MM.1S (cell line): ENCODE measurements around the gene RPE.

ENCODE experiments used
- DNase-seq: peaks from one replicate; pipeline ENCODE4 v3.0.0-alpha.2; 2015
- H2AFZ ChIP-seq: fragments of 300-600 bp; sonication (generic); 2 replicates; pipeline ENCODE4 v1.6.0; 2016; ENCODE audit warnings: antibody characterized with exemption, low read length
- H3F3A ChIP-seq: fragments of 300-600 bp; sonication (generic); 2 replicates; pipeline ENCODE4 v1.6.1; 2016; ENCODE audit warnings: mild to moderate bottlenecking, antibody characterized with exemption, low read length, moderate library complexity, mixed read lengths; ENCODE audit not compliant: insufficient read depth
- H3K27ac ChIP-seq: fragments of 300-600 bp; sonication (generic); 2 replicates; pipeline ENCODE4 v1.5.1; 2016; ENCODE audit warnings: mild to moderate bottlenecking, low read length
- H3K27me3 ChIP-seq: fragments of 300-600 bp; sonication (generic); replicated peaks from 2 replicates; pipeline ENCODE4 v1.6.0; 2016; ENCODE audit warnings: low read length; ENCODE audit not compliant: insufficient read depth
- H3K36me3 ChIP-seq: fragments of 300-600 bp; sonication (generic); replicated peaks from 2 replicates; pipeline ENCODE4 v1.6.1; 2016; ENCODE audit warnings: mild to moderate bottlenecking, low read length, mixed read lengths; ENCODE audit not compliant: insufficient read depth
- H3K4me1 ChIP-seq: fragments of 300-600 bp; sonication (generic); 2 replicates; pipeline ENCODE4 v1.6.1; 2016; ENCODE audit warnings: low read length, mixed read lengths
- H3K4me2 ChIP-seq: fragments of 300-600 bp; sonication (generic); 2 replicates; pipeline ENCODE4 v1.6.0; 2016; ENCODE audit warnings: low read depth, low read length
- H3K4me3 ChIP-seq: fragments of 300-600 bp; sonication (generic); 2 replicates; pipeline ENCODE4 v1.5.1; 2016; ENCODE audit warnings: low read length, mixed read lengths
- H3K79me2 ChIP-seq: fragments of 300-600 bp; sonication (generic); 2 replicates; pipeline ENCODE4 v1.6.1; 2016; ENCODE audit warnings: mixed run types, low read length, mixed read lengths
- H3K9ac ChIP-seq: fragments of 300-600 bp; sonication (generic); 2 replicates; pipeline ENCODE4 v1.6.1; 2016; ENCODE audit warnings: low read length, mixed read lengths
- H3K9me2 ChIP-seq: fragments of 300-600 bp; sonication (generic); replicated peaks from 2 replicates; pipeline ENCODE4 v1.6.1; 2016; ENCODE audit warnings: mild to moderate bottlenecking, low read length, mixed read lengths; ENCODE audit not compliant: insufficient read depth
- H3K9me3 ChIP-seq: fragments of 300-600 bp; sonication (generic); replicated peaks from 2 replicates; pipeline ENCODE4 v1.6.1; 2016; ENCODE audit warnings: mild to moderate bottlenecking, low read length, mixed read lengths; ENCODE audit not compliant: insufficient read depth
- H4K20me1 ChIP-seq: fragments of 300-600 bp; sonication (generic); 2 replicates; pipeline ENCODE4 v1.6.1; 2016; ENCODE audit warnings: mild to moderate bottlenecking, low read length, moderate library complexity, mixed read lengths; ENCODE audit not compliant: insufficient read depth
- CTCF ChIP-seq: fragments of 300-600 bp; sonication (generic); IDR thresholded peaks from 2 replicates; pipeline ENCODE4 v1.5.1; 2016; ENCODE audit warnings: antibody characterized with exemption, low read length, mixed read lengths
- EZH2 ChIP-seq: fragments of 300-600 bp; sonication (generic); optimal IDR thresholded peaks from 2 replicates; pipeline ENCODE3; 2017; ENCODE audit warnings: low read depth, mild to moderate bottlenecking, antibody characterized with exemption, low read length, mixed read lengths
- EZH2phosphoT487 ChIP-seq: fragments of 300-600 bp; sonication (generic); IDR thresholded peaks from 2 replicates; pipeline ENCODE4 v1.6.1; 2018; ENCODE audit warnings: antibody characterized with exemption, low read length

The RPE gene

GRCh38 chr2:209993968-209994367 lies 8.5 kb upstream of the RPE start:
- H3K79me2 ChIP-seq, result no peaks in the 10 kb centered on the region
- H2AFZ ChIP-seq, result no peak overlapping the region
- no peak overlapping the region for H3K9ac ChIP-seq
- H3K36me3 ChIP-seq, result no peaks in the 10 kb centered on the region
- no peaks in the 10 kb centered on the region for H3F3A ChIP-seq
- no peak overlapping the region for H3K27ac ChIP-seq
- H3K4me2 ChIP-seq, result no peak overlapping the region
- no peak for TF ChIP-seq EZH2phosphoT487
- TF ChIP-seq CTCF, result no peak
- TF ChIP-seq EZH2, result no peak
- no peaks in the 10 kb centered on the region for H4K20me1 ChIP-seq
- no peak for DNase-seq
- no peaks in the 10 kb centered on the region for H3K27me3 ChIP-seq
- no peaks in the 10 kb centered on the region for H3K9me2 ChIP-seq
- no peak overlapping the region for H3K4me3 ChIP-seq
- H3K9me3 ChIP-seq, result no peaks in the 10 kb centered on the region
- H3K4me1 ChIP-seq, result no peaks in the 10 kb centered on the region

GRCh38 chr2:209998596-209998995 lies 3.8 kb upstream of the RPE start:
- Histone ChIP-seq H2AFZ (no peak overlapping the region), H3K27me3 (no peaks in the 10 kb centered on the region), H3K27ac (no peak overlapping the region), H3K36me3 (no peaks in the 10 kb centered on the region), H3K4me2 (no peak overlapping the region), H4K20me1 (no peaks in the 10 kb centered on the region), H3K9me2 (no peaks in the 10 kb centered on the region), H3K4me1 (peaks cover 7% of the 10 kb centered on the region; the same call in 1 of the 2 replicates), H3K4me3 (no peak overlapping the region), H3K9ac (no peak overlapping the region), H3F3A (no peaks in the 10 kb centered on the region), H3K9me3 (no peaks in the 10 kb centered on the region), H3K79me2 (peaks cover 12% of the 10 kb centered on the region)
- DNase-seq, result no peak
- TF ChIP-seq EZH2phosphoT487 (no peak), EZH2 (no peak), CTCF (no peak)

GRCh38 chr2:210000464-210001324 lies 1.7 kb upstream of the RPE start:
- TF ChIP-seq CTCF, result no peak
- TF ChIP-seq EZH2phosphoT487, result no peak
- DNase-seq, result no peak
- no peaks in the 10 kb centered on the region for H3F3A ChIP-seq
- H3K9ac ChIP-seq, result no peak overlapping the region
- no peaks in the 10 kb centered on the region for H3K27me3 ChIP-seq
- no peak overlapping the region for H3K27ac ChIP-seq
- H3K4me1 ChIP-seq, result peaks cover 16% of the 10 kb centered on the region
- H3K4me3 ChIP-seq, result no peak overlapping the region
- peaks cover 9% of the 10 kb centered on the region; the same call in 1 of the 2 replicates for H4K20me1 ChIP-seq
- H3K79me2 ChIP-seq, result peaks cover 33% of the 10 kb centered on the region
- no peak overlapping the region for H3K4me2 ChIP-seq
- H3K9me2 ChIP-seq, result no peaks in the 10 kb centered on the region
- no peaks in the 10 kb centered on the region for H3K36me3 ChIP-seq
- H2AFZ ChIP-seq, result no peak overlapping the region
- no peaks in the 10 kb centered on the region for H3K9me3 ChIP-seq
